ENCODE data around the gene HCRT. TPM values are rescaled to one million over a fixed set of nuclear protein-coding genes. Genes with fewer than 3 reads are reported as not detected.

The HCRT gene
- total and polyA plus RNA-seq, 2 of the 4 experiments (the other 2 are of a cell fraction) = not detected

DNA sequence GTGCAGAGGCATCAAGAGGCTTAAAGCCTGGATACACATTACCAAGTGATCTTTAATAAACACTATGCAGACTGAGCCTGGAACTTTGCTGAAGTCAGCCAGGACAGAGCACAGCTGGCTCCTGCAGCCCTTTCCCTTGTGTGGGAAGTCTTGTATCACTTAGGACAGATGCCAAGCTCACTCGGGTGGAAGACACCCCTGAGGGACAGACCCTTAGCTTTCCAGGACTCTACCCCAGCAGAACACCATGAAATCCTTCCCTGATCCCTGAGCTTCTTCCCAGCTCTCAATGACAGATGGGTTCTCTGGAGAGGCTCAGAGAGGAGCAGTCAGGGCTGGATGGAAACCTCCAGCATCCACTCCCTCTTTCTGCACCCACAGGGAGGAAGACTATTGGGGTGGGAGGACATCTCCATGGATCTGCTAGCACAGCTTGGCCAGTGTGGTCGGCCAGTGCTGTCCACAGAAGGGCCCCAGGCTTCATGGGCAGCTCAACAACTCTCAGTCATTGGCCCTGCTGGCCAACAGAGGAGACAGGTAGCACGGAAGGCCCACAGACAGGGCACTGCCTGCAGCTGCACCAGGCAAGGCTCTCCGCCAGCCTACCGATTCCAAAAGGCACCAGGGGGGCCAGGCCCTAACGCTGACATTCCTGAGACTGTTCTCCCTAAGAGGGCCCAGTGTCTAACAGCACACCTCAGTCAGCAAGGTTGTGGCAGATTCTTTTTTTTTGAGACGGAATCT, 46.3 kb downstream of the HCRT start:
- 76% methylated on average over 5 of the region's 7 CpGs; no CpG with 5 or more reads in 1 of the 2 experiments for WGBS, 2 experiments (ENCODE audit: extremely low coverage in 2 of 2, insufficient read length in 1 of 2)
- no peak overlapping the region for H3K27ac ChIP-seq (ENCODE audit: insufficient read depth, low read length)
- H3K4me2 ChIP-seq (ENCODE audit: low read depth, low read length) = no peak overlapping the region
- dilution Hi-C loops (cut with HindIII; ENCODE audit: low sequenced_read_pairs, unreplicated experiment) (no loop called here), in situ Hi-C loops (cut with MboI; ENCODE audit: low sequenced_read_pairs) (no loop called here), intact Hi-C loops (cut with micrococcal nuclease) (loop anchor here (10.0 kb wide), 1 partner anchor 386 kb away; no protein-coding TSS in a partner anchor)
- peaks cover 10% of the 10 kb centered on the region for H3K36me3 ChIP-seq (ENCODE audit: control insufficient read depth, insufficient read depth, low read length)
- H2BK120ac ChIP-seq (ENCODE audit: low read depth, low read length) = peak overlapping the region; percentile 40; the same call in 1 of the 2 replicates
- no peak overlapping the region for H4K91ac ChIP-seq (ENCODE audit: insufficient read depth, low read depth, low read length)
- no peaks in the 10 kb centered on the region for H3K9me3 ChIP-seq (ENCODE audit: control insufficient read depth, insufficient read depth, low read length)
- no TSS peak for BruUV-seq (replicated peaks)
- H2AK9ac ChIP-seq (replicated peaks; ENCODE audit: low read depth, low read length, poor library complexity) = no peak overlapping the region
- peaks cover 80% of the 10 kb centered on the region for H4K20me1 ChIP-seq (ENCODE audit: insufficient read depth, low read length)
- POLR2A ChIA-PET (ENCODE audit: unreplicated experiment) = no interaction called here
- TF ChIP-seq SMC3 (IDR thresholded peaks at IDR 0.05; ENCODE audit: low read depth, low read length) (no peak), POLR2A (IDR thresholded peaks at IDR 0.05; ENCODE audit: low read depth, low read length) (no peak), FOS (IDR thresholded peaks at IDR 0.05; ENCODE audit: low read depth, low read length) (no peak), CHD1 (IDR thresholded peaks at IDR 0.05; ENCODE audit: low read depth, low read length) (no peak)
- TF ChIP-seq, protein P1, sequence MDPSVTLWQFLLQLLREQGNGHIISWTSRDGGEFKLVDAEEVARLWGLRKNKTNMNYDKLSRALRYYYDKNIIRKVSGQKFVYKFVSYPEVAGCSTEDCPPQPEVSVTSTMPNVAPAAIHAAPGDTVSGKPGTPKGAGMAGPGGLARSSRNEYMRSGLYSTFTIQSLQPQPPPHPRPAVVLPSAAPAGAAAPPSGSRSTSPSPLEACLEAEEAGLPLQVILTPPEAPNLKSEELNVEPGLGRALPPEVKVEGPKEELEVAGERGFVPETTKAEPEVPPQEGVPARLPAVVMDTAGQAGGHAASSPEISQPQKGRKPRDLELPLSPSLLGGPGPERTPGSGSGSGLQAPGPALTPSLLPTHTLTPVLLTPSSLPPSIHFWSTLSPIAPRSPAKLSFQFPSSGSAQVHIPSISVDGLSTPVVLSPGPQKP (IDR thresholded peaks at IDR 0.05; ENCODE audit: borderline replicate concordance, low read depth, low read length) = no peak
- TF ChIP-seq, protein P2, sequence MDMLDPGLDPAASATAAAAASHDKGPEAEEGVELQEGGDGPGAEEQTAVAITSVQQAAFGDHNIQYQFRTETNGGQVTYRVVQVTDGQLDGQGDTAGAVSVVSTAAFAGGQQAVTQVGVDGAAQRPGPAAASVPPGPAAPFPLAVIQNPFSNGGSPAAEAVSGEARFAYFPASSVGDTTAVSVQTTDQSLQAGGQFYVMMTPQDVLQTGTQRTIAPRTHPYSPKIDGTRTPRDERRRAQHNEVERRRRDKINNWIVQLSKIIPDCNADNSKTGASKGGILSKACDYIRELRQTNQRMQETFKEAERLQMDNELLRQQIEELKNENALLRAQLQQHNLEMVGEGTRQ (IDR thresholded peaks at IDR 0.05; ENCODE audit: low read depth, low read length) = no peak
- DNase-seq = peak; percentile 33
- peak overlapping the region; percentile 23 for H2AFZ ChIP-seq (replicated peaks; ENCODE audit: low read length, poor library complexity)
- no peak overlapping the region for H2BK15ac ChIP-seq (ENCODE audit: low read depth, low read length)
- CTCF ChIA-PET = no interaction called here
- no peak overlapping the region for H3K56ac ChIP-seq (ENCODE audit: extremely low read depth, insufficient read depth, low read length)
- peak; percentile 42 for ATAC-seq (ENCODE audit: low read depth)
- peak overlapping the region; percentile 38; the same call in 1 of the 2 replicates for H3K23ac ChIP-seq (ENCODE audit: low read depth, low read length)
- H3K9me1 ChIP-seq (ENCODE audit: insufficient read depth, low read length) = peaks cover 54% of the 10 kb centered on the region
- H3K18ac ChIP-seq (ENCODE audit: low read depth, low read length) = no peak overlapping the region
- H2BK5ac ChIP-seq (ENCODE audit: low read depth, low read length, poor library complexity, severe bottlenecking) = no peak overlapping the region
- H3K9ac ChIP-seq (ENCODE audit: low read depth, low read length) = no peak overlapping the region
- peak overlapping the region; percentile 22 for H3K14ac ChIP-seq (replicated peaks; ENCODE audit: low read depth, low read length)
- no peak overlapping the region for H3K4me3 ChIP-seq (ENCODE audit: insufficient read depth, low read depth, low read length)
- no peak overlapping the region for H2AK5ac ChIP-seq (ENCODE audit: low read depth, low read length)
- peaks cover 36% of the 10 kb centered on the region for H3K4me1 ChIP-seq (ENCODE audit: control insufficient read depth, insufficient read depth, low read length)
- peak overlapping the region; percentile 45; the same call in 1 of the 2 replicates for H3K4ac ChIP-seq (ENCODE audit: low read depth, low read length)
- H3K27me3 ChIP-seq (ENCODE audit: control insufficient read depth, insufficient read depth, low read length) = no peaks in the 10 kb centered on the region
- no peak overlapping the region for H4K8ac ChIP-seq (ENCODE audit: low read depth in 2 of 2, low read length in 2 of 2)
- H4K5ac ChIP-seq (ENCODE audit: low read depth, low read length) = no peak overlapping the region
- H3K79me1 ChIP-seq (ENCODE audit: low read depth in 1 of 2, low read length in 2 of 2) = peaks cover 30 to 89% of the 10 kb centered on the region in 2 experiments
- no peak overlapping the region for H2BK20ac ChIP-seq (ENCODE audit: low read depth, low read length)

Data from IMR-90 (cell line).